NCI-H524 (cell line): ENCODE results near the gene NEU3.
"Not testable (repeated sequence)": the region's sequence is repeated elsewhere in the genome, so short reads cannot be mapped to it uniquely, and the experiment has no call there.

Experiments
- DNase-seq, 2 experiments: peaks; one replicate each; lab custom pipeline; 2025; lab: John Stamatoyannopoulos, UW

Gene NEU3

DNA sequence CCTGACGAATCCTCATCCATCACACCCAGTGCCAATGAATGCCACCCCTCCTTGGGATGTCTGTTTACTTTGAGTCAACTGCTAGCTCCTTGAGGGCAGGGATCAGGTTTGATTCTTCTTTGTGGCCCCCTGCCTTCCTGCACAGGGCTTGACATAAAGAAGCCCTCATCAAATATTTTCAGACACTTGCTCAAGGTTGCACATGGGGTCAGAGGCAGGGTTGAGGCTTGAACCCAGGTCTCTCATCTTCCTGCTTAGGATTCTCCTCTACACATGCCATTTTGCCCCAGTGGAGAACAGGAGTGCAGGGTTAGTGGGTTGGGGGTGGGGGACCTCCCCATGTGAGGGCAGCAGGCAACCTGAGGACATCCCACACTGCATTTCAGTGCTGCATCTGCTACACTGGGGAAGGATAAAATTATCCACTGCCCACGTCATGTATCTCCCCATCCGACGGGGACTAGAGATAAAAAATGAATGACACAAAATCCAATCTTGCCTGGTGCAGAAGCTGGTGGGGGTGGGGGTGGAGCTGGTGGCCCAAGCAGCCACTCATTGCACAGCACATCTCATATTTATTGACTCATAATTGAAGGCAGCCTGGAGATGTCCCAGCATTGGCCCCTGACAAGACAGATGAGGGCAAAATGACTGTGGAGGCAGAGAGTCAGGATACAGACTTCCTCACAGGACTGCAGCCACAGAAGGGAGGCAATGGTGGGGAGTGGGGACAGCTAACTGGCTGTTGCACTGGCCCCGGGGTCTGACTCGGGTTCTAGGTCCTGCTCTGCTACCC lies 41.3 kb downstream of the NEU3 start:
- no peak for DNase-seq

- DNase-seq, result no peak
Observed at GRCh38 chr11:75031224-75031753, 42.6 kb downstream of the NEU3 start.

- DNase-seq, result peak in 1 of 2 experiments; percentile 21
Observed at GRCh38 chr11:75031771-75032549, 43.2 kb downstream of the NEU3 start.

GRCh38 chr11:75032550-75032935 lies 43.8 kb downstream of the NEU3 start:
- no peak for DNase-seq

- no peak for DNase-seq
Observed at GRCh38 chr11:75033916-75034315, 45.2 kb downstream of the NEU3 start.

DNA sequence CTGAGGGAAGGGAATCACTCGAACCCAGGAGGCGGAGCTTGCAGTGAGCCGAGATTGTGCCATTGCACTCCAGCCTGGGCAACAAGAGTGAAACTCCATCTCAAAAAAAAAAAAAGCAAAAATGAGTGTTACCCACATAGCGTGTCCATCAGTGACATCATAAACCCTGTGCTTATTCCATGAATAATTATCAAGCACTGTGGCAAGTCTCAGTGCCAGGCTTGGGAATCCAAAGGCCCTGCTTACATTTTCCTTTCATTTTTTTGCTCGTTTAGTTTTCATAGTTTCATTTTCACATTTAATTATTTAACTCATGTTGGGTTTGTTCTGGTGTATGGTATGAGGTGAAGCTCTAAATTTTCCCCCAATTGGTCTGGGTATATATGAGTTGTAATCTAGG lies 46.5 kb downstream of the NEU3 start:
- no peak for DNase-seq

DNA sequence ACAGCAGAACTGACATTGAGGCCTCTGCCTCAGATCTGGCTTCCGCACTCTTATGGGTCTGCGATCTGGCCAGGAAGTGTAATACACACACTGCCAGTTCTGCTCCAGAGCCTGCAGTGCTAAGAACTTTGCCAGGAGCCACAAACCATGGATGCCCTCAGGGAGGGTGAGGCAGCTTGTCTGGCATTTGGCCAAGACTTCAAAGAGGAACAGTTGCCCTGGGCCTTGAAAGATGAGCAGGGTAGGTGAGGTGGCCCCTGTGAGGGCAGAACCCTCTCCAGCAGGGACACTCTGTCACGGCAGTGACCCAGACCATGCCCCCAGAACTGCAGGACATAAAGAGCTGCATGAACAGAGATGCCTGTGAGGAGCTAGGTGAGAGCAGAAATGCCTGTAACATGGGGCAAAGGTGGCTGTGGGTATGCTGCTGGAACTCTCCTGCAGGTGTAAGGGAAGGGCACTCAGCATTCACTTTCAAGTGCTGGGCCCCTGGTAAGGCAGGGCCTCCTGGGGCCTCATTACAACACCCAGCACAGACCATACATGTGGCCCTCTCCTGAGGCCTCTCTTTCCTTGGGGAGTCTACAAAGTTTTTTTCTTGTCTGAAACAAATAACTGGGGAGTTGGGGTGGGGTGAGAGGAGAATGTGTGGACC lies 47.3 kb downstream of the NEU3 start:
- peak; percentile 4 to 22 for DNase-seq

DNA sequence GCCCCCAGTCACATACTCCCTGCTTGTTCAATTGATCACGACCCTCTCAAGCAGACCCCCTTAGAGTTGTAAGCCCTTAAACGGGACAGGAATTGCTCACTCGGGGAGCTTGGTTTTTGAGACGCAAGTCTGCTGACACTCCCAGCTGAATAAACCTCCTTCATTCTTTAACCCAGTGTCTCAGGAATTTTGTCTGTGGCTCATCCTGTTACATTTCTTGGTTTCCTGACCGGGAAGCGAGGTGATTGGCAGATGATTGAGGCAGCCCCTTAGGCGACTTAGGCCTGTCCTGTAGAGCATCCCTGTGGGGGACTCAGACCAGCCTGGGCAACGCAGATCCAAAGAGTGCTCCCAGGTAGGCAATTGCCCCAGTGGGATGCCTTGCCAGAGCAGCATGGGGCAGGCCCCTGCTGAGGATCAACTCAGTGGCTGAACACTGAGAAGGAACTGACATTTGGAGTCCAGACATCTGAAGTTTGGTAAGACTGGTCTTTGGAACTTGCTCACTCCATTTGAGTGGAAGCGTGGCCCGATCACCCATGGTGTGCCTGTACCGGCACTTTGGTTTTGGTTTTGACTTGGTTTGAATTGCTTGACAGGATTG lies 51.5 kb downstream of the NEU3 start:
- no peak for DNase-seq

DNA sequence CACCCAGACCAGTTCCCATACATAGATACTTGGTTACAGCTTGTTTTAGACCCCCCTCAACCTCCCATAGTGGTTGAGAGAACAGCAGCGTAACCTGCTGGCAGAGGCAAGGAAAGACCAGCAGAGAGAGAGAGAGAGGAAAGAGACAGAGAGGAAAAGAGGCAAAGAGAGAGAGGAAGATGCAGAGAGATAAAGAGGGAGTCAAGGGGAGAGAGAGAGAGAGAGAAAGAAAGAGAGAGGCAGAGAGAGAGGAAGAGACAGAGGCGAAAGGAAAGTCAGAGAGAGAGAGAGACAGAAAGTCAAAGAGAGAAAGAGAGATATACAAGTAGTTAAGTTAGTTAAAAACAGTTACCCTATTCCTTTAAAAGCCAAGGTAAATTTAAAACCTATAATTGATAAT lies 52.5 kb downstream of the NEU3 start:
- DNase-seq, result no peak

DNA sequence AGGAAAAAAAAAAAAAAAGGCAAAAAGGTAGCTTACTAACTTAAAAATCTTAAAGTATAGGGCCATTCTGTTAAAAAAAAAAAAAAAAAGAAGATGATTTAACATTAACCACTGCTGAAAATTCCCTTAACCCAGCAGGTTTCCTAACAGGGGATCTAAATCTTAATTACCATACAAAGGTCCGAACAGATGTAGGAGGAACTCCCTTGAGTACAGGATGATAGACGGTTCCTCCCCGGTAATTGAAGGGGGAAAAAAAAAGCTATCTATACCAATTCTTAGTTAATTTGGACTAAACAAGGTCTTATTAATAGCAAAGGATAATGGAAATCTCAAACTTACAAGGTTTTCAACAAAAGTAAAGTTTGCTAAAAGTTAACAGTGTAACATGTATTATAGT lies 53.1 kb downstream of the NEU3 start:
- DNase-seq, result peak in 1 of 2 experiments; percentile 18

DNA sequence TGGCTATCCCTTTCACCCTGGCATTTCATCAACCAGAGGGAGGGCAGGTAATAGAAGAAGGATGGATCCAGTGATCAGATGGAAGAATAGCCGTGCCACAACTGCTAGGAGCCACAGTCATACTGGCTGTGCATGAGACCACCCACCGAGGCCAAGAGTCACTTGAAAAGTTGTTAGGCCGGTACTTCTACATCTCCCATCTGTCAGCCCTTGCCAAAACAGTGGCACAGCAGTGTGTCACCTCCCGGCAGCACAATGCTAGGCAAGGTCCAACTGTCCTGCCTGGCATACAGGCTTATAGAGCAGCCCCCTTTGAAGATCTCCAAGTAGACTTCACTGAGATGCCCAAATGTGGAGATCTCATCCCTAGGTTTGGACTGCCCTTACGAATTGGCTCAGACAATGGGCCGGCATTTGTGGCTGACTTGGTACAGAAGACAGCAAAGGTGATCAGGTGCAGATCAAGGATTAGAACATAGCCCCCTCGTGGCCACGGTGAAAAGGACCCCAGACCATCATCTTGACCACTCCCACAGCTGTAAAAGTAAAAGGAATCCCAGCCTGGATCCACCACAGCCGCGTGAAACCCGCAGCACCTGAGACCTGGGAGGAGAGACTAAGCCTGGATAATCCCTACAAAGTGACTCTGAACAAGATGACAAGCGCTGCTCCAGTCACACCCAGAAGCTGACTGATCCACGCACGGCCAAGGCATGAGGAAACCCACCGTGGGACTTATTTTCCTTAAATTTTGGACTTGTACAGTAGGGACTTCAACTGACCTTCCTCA lies 55.8 kb downstream of the NEU3 start:
- peak; percentile 90 to 93 for DNase-seq

- not testable (repeated sequence) for DNase-seq
Observed at GRCh38 chr11:75046668-75047067, 57.9 kb downstream of the NEU3 start.

GRCh38 chr11:75047191-75047590 lies 58.5 kb downstream of the NEU3 start:
- DNase-seq, result no peak

DNA sequence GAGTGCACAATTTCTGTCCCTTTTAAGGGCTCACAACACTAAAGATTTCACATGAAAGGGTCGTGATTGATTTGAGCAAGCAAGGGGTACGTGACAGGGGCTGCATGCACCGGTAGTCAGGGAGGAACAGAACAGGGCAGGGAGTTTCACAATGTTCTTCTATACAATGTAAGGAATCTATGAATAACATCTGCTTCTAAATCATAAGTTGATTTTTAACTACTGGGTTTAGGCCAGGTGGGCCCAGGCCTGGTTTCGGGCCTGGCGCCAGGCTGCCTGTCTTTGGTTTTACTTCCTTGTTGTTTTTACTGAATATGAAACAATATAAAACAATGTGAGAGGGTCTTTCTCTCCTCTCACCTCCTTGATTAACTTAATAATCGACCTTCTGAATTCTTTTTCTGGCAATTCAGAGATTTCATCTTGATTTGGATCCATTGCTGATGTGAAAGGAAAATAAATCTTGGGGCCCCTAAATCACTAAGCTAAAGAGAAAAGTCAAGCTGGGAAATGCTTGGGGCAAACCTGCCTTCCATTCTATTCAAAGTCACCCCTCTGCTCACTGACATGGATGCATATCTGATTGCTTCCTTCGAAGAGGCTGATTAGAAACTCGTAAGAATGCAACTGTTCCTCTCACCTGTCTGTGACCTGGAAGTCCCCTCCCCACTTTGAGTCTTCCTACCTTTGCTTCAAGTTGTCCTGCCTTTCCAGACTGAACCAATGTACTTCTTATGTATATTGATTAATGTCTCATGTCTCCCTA lies 61.0 kb downstream of the NEU3 start:
- not testable (repeated sequence) for DNase-seq

DNA sequence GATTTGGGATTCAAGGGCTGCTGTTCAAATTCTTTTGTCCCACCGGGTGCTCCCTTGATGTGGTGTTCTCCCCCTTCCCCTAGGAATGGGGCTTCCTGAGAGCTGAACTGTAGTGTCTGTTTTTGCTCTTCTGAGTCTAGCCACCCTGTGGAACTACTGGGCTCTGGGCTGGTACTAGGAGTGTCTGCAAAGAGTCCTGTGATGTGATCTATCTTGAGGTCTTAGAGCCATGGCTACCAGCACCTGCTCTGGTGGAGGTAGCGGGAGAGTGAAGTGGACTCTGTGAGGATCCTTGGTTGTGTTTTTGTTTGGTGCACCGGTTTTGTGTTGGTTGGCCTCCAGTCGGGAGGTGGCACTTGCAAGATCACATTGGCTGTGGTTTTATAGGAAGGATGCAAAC lies 61.8 kb downstream of the NEU3 start:
- no peak for DNase-seq

DNA sequence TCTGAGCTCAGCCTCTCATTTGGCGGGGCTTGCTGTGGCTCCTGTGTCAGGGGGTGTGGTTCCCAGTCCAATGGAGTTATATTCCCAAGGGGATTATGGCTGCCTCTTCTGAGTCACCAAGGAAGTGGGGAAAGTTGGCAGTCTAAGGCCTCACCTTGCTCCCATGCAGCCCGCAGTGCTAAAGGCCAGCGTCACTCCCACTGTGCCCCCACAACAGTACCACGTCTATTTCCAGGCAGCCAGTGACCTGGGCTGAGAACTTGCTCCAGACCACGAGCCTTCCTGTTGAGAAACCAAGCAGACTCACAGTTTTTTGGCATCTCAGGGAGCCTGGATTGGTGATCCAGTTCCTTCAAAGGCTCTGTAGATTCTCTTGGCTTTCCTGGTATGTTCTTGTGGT lies 62.3 kb downstream of the NEU3 start:
- no peak for DNase-seq

- DNase-seq, result no peak
Observed at GRCh38 chr11:75052457-75052856, 63.7 kb downstream of the NEU3 start.

GRCh38 chr11:75055511-75055910 lies 66.8 kb downstream of the NEU3 start:
- DNase-seq, result no peak

DNA sequence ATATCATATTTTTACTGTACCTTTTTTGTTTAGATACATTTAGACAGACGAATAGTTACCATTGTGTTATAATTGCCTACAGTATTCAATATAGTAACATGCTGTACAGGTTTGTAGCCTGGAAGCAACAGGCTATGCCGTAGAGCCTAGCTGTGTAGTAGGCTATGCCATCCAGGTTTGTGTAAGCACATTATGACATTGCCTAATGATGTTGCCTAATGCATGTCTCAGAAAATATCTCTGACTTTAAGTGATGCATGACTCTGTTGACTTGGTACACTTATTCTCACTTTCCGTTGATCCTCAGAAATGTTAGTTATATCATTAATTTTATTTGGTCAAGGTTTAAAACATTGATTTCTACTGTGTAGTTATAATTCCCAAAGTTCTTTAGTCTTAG lies 68.1 kb downstream of the NEU3 start:
- DNase-seq, result no peak

DNA sequence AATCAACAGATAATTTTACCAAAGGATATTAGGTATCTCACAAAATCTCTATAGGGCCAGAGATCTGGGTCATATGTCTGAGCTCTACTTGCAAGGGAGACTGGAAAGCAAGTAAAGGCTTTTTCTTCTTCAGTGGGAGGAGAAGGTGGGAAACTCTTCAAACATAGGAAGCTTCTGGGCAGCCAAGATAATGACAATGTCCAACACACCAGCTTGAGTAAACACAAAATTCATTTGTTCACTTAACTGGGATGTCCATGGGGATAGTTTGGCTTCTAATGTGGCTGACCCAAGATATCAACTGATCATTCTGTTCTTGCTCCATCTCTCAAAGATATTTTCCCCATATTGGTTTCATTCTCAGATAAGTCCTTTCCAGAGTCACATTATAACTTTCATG lies 70.6 kb downstream of the NEU3 start:
- no peak for DNase-seq
